Testis (tissue), 3 donors: ENCODE data around the gene TMEM97. TPM values are rescaled to one million over a fixed set of nuclear protein-coding genes. Genes with fewer than 3 reads are reported as not detected.

Source experiments
- DNase-seq: peaks from one replicate; pipeline ENCODE4 v3.0.0-alpha.2; 2019
- H3K27ac ChIP-seq, 2 donors: fragments of 200-600 bp; sonication (generic); one replicate each; pipeline ENCODE4 v1.5.1; 2019
- H3K27me3 ChIP-seq: fragments of 200-600 bp; sonication (generic); one replicate; pipeline ENCODE4 v1.5.1; 2019
- H3K36me3 ChIP-seq: fragments of 200-600 bp; sonication (generic); one replicate; pipeline ENCODE4 v1.5.1; 2017; ENCODE audit warnings: low read depth; ENCODE audit errors: missing control alignments
- H3K4me1 ChIP-seq: fragments of 200-600 bp; sonication (generic); one replicate; pipeline ENCODE4 v1.5.1; 2019
- H3K4me3 ChIP-seq, 2 donors: fragments of 200-600 bp; sonication (generic); one replicate each; pipeline ENCODE4 v1.5.1; 2017 to 2019
- H3K9me3 ChIP-seq: fragments of 200-600 bp; sonication (generic); one replicate; pipeline ENCODE4 v1.5.1; 2017
- CTCF ChIP-seq, 3 experiments: fragments of 450-650 bp in 2 of 3; fragments of 200-600 bp in 1 of 3; sonication (generic) in 1 of 3; IDR thresholded peaks; one replicate each; pipeline ENCODE4 v1.5.1; 2016 to 2019; ENCODE audit warnings: antibody characterized with exemption in 3 of 3, mild to moderate bottlenecking in 2 of 3, moderate library complexity in 1 of 3
- POLR2A ChIP-seq: fragments of 450-650 bp; IDR thresholded peaks from one replicate; pipeline ENCODE4 v1.6.1; 2017; ENCODE audit warnings: antibody characterized with exemption, mild to moderate bottlenecking, moderate library complexity
- WGBS, 2 donors: methylation state at CpG; one replicate each; pipeline ENCODE4 v1.1.5; 2018; 5-methylcytosine and 5-hydroxymethylcytosine counted together
- intact Hi-C: fragments of 100-400 bp; cut with DNase I; formaldehyde crosslinking; loops from one replicate; pipeline ENCODE4 v1.15.1; 2023; ENCODE audit warnings: low total_unique reads
- polyA plus RNA-seq: library from polyadenylated mRNA; stranded (reverse); fragments of 350-450 nt; fragmentation: Illumina TruSeq; extraction: RNeasy Lipid Tissue Mini Kit (QIAGEN cat#74804); gene quantifications from one replicate; pipeline ENCODE4 v1.2.3, GENCODE V29; 2014; ENCODE audit warnings: low read depth, low replicate concordance; ENCODE audit not compliant: insufficient read depth
- total RNA-seq, 2 donors: library from RNA; depleted of rRNA; stranded (reverse); fragments of >200 nt; gene quantifications; one replicate each; pipeline ENCODE4 v1.2.3, GENCODE V29; 2016

Gene TMEM97
- total and polyA plus RNA-seq, 3 donors from 2014 or later: 108 to 139 (median 118) TPM

- Histone ChIP-seq H3K4me3 (peak overlapping the region; percentile 76), H3K9me3 (no peaks in the 10 kb centered on the region), H3K27ac (peak overlapping the region; percentile 70 to 92), H3K4me1 (peaks cover 29% of the 10 kb centered on the region), H3K27me3 (no peaks in the 10 kb centered on the region), H3K36me3 (no peaks in the 10 kb centered on the region)
- DNase-seq: peak; percentile 21
- WGBS, 2 donors: 0 to 2% methylated on average over 7 of the region's 7 CpGs
- no peak for TF ChIP-seq POLR2A
- no peak for TF ChIP-seq CTCF (IDR thresholded peaks at IDR 0.05)
- intact Hi-C loops: no loop called here
Measured at GRCh38 chr17:28319598-28319935, 567 bp downstream of the TMEM97 start.

GRCh38 chr17:28320215-28321061, 1.4 kb downstream of the TMEM97 start:
- H3K27ac ChIP-seq: peak overlapping the region; percentile 70 to 92
- H3K27me3 ChIP-seq: no peaks in the 10 kb centered on the region
- TF ChIP-seq CTCF (IDR thresholded peaks at IDR 0.05): no peak
- no peak for TF ChIP-seq POLR2A
- peak; percentile 11 for DNase-seq
- WGBS, 2 donors: 43 to 47% methylated on average over 8 of the region's 8 CpGs
- H3K4me3 ChIP-seq: peak overlapping the region; percentile 76
- H3K4me1 ChIP-seq: peaks cover 29% of the 10 kb centered on the region
- intact Hi-C loops: no loop called here
- H3K9me3 ChIP-seq: no peaks in the 10 kb centered on the region
- no peaks in the 10 kb centered on the region for H3K36me3 ChIP-seq

- Histone ChIP-seq H3K27ac (no peak overlapping the region), H3K4me1 (peaks cover 11% of the 10 kb centered on the region), H3K27me3 (no peaks in the 10 kb centered on the region), H3K36me3 (no peaks in the 10 kb centered on the region), H3K9me3 (no peaks in the 10 kb centered on the region), H3K4me3 (no peak overlapping the region)
- 73 to 80% methylated on average over 5 of the region's 5 CpGs for WGBS, 2 donors
- peak; percentile 11 for DNase-seq
- intact Hi-C loops: no loop called here
- TF ChIP-seq CTCF (IDR thresholded peaks at IDR 0.05) (no peak), POLR2A (no peak)
Measured at GRCh38 chr17:28324267-28324745, 5.3 kb downstream of the TMEM97 start.

- H3K27me3 ChIP-seq: no peaks in the 10 kb centered on the region
- no peak overlapping the region for H3K4me3 ChIP-seq
- no peak for DNase-seq
- intact Hi-C loops: no loop called here
- peaks cover 7% of the 10 kb centered on the region for H3K4me1 ChIP-seq
- no peaks in the 10 kb centered on the region for H3K9me3 ChIP-seq
- no peaks in the 10 kb centered on the region for H3K36me3 ChIP-seq
- H3K27ac ChIP-seq: no peak overlapping the region
- WGBS, 2 donors: 85 to 90% methylated on average over 3 of the region's 3 CpGs
- TF ChIP-seq POLR2A (no peak), CTCF (IDR thresholded peaks at IDR 0.05) (no peak)
Measured at GRCh38 chr17:28324781-28325180, 5.8 kb downstream of the TMEM97 start.

- 66 to 85% methylated on average over 5 of the region's 5 CpGs for WGBS, 2 donors
- no peak for DNase-seq
- H3K4me3 ChIP-seq: no peak overlapping the region
- no peak overlapping the region for H3K27ac ChIP-seq
- peaks cover 3% of the 10 kb centered on the region for H3K4me1 ChIP-seq
- H3K9me3 ChIP-seq: no peaks in the 10 kb centered on the region
- no peaks in the 10 kb centered on the region for H3K27me3 ChIP-seq
- H3K36me3 ChIP-seq: no peaks in the 10 kb centered on the region
- intact Hi-C loops: no loop called here
- no peak for TF ChIP-seq CTCF (IDR thresholded peaks at IDR 0.05)
- no peak for TF ChIP-seq POLR2A
Measured at GRCh38 chr17:28325211-28325610, 6.2 kb downstream of the TMEM97 start.
